IPS DF 4.7 (cell line): ENCODE results near the gene TULP4.
"Not testable (repeated sequence)": the region's sequence is repeated elsewhere in the genome, so short reads cannot be mapped to it uniquely, and the experiment has no call there.

Source experiments
- DNase-seq: peaks from one replicate; pipeline ENCODE4 v3.0.0-alpha.2; 2013; ENCODE audit warnings: low spot score; ENCODE audit errors: extremely low read depth

The TULP4 gene

GRCh38 chr6:158552055-158552795 is 240.0 kb downstream of the TULP4 start:
- no peak for DNase-seq

GRCh38 chr6:158552796-158553138 is 240.5 kb downstream of the TULP4 start:
- no peak for DNase-seq

- DNase-seq, result no peak
These were observed 242.5 kb downstream of the TULP4 start for GRCh38 chr6:158554611-158555361.

GRCh38 chr6:158556113-158556512 is 243.8 kb downstream of the TULP4 start:
- no peak for DNase-seq

GRCh38 chr6:158557110-158557509 is 244.8 kb downstream of the TULP4 start:
- DNase-seq, result not testable (repeated sequence)

- DNase-seq, result no peak
These were observed 245.7 kb downstream of the TULP4 start for GRCh38 chr6:158557927-158558326.

- no peak for DNase-seq
These were observed 246.4 kb downstream of the TULP4 start for GRCh38 chr6:158558415-158559306.

GRCh38 chr6:158559338-158559894 is 247.2 kb downstream of the TULP4 start:
- no peak for DNase-seq

- no peak for DNase-seq
These were observed 247.9 kb downstream of the TULP4 start, which contains the start of gene TMEM181 for GRCh38 chr6:158559895-158560835. TMEM181 (plus strand) TSS chr6:158560091; CDS start chr6:158560225, 134 bp downstream.

- DNase-seq, result no peak
These were observed 248.6 kb downstream of the TULP4 start for GRCh38 chr6:158560836-158561320.
